GM12874 (cell line): ENCODE results near the gene HNRNPM.

Source experiments
- CTCF ChIP-seq: IDR thresholded peaks from 2 replicates; pipeline ENCODE4 v1.5.1; 2011; ENCODE audit warnings: low read depth, mild to moderate bottlenecking, control low read depth, low read length, moderate library complexity; ENCODE audit not compliant: insufficient read depth

HNRNPM gene

GRCh38 chr19:8462571-8462970 lies 17.8 kb downstream of the HNRNPM start:
- no peak for TF ChIP-seq CTCF

- TF ChIP-seq CTCF = no peak
These were observed 18.6 kb downstream of the HNRNPM start for GRCh38 chr19:8463365-8463764.

- TF ChIP-seq CTCF = no peak
These were observed 21.2 kb downstream of the HNRNPM start for GRCh38 chr19:8466018-8466417.

GRCh38 chr19:8468124-8468523 lies 23.3 kb downstream of the HNRNPM start:
- TF ChIP-seq CTCF = no peak

- no peak for TF ChIP-seq CTCF
These were observed 24.1 kb downstream of the HNRNPM start for GRCh38 chr19:8468761-8469373.

GRCh38 chr19:8469613-8470368 lies 25.0 kb downstream of the HNRNPM start:
- TF ChIP-seq CTCF = no peak

- no peak for TF ChIP-seq CTCF
These were observed 29.1 kb downstream of the HNRNPM start for GRCh38 chr19:8473648-8474476.
